Left ventricle myocardium inferior (tissue), 1 donor: Measurements from ENCODE around the gene ZSCAN31. TPM values are rescaled to one million over a fixed set of nuclear protein-coding genes. Genes with fewer than 3 reads are reported as not detected.

Source experiments
- DNase-seq: peaks from one replicate; pipeline ENCODE4 v3.0.0-alpha.2; 2020
- H3K27ac ChIP-seq: fragments of 200-600 bp; replicated peaks from 2 replicates; pipeline ENCODE4 v1.8.0; 2021
- H3K27me3 ChIP-seq: fragments of 200-600 bp; 2 replicates; pipeline ENCODE4 v1.8.0; 2021; ENCODE audit warnings: low read depth
- H3K36me3 ChIP-seq: fragments of 200-600 bp; 2 replicates; pipeline ENCODE4 v1.8.0; 2021
- H3K4me1 ChIP-seq: fragments of 200-600 bp; 2 replicates; pipeline ENCODE4 v1.8.0; 2021
- H3K4me3 ChIP-seq: fragments of 200-600 bp; 2 replicates; pipeline ENCODE4 v1.8.0; 2021; ENCODE audit warnings: mild to moderate bottlenecking, moderate library complexity
- H3K9me3 ChIP-seq: fragments of 200-600 bp; replicated peaks from 2 replicates; pipeline ENCODE4 v1.8.0; 2021
- CTCF ChIP-seq: fragments of 200-600 bp; IDR thresholded peaks from 2 replicates; pipeline ENCODE4 v1.8.0; 2021; ENCODE audit warnings: antibody characterized with exemption, mild to moderate bottlenecking, borderline replicate concordance
- intact Hi-C: fragments of 100-400 bp; cut with micrococcal nuclease; formaldehyde crosslinking; loops from one replicate; pipeline ENCODE4 v1.11.0; 2022
- total RNA-seq: library from RNA; stranded (reverse); fragmentation: NEBNext Ultra II Directional; extraction: Animal tissue kit (Norgen Biotek cat#: 25700); gene quantifications from one replicate; pipeline ENCODE4 v1.2.1, GENCODE V29; 2021
- donor health status: DM: no; HTN: yes; CAD: no; lungs with severe emphysema.

Gene ZSCAN31
- total RNA-seq, 1 donor from 2014 or later, result 8.0 TPM

- H3K36me3 ChIP-seq, result no peaks in the 10 kb centered on the region
Observed at GRCh38 chr6:28347119-28347518, 11.2 kb upstream of the ZSCAN31 start.

GRCh38 chr6:28345201-28345600, 9.3 kb upstream of the ZSCAN31 start:
- no peak overlapping the region for H3K27ac ChIP-seq
- DNase-seq, result no peak
- no peaks in the 10 kb centered on the region for H3K27me3 ChIP-seq
- H3K4me1 ChIP-seq, result peaks cover 10% of the 10 kb centered on the region
- H3K9me3 ChIP-seq, result no peaks in the 10 kb centered on the region
- H3K4me3 ChIP-seq, result no peak overlapping the region
- no peak for TF ChIP-seq CTCF
- intact Hi-C loops, result no loop called here
- no peaks in the 10 kb centered on the region for H3K36me3 ChIP-seq

More at GRCh38 chr6:28347119-28347518, 11.2 kb upstream of the ZSCAN31 start:
- Histone ChIP-seq H3K9me3 (no peaks in the 10 kb centered on the region), H3K4me3 (no peak overlapping the region), H3K4me1 (peaks cover 29% of the 10 kb centered on the region), H3K27me3 (no peaks in the 10 kb centered on the region), H3K27ac (no peak overlapping the region)
- TF ChIP-seq CTCF, result no peak
- DNase-seq, result no peak
- intact Hi-C loops, result no loop called here

DNA sequence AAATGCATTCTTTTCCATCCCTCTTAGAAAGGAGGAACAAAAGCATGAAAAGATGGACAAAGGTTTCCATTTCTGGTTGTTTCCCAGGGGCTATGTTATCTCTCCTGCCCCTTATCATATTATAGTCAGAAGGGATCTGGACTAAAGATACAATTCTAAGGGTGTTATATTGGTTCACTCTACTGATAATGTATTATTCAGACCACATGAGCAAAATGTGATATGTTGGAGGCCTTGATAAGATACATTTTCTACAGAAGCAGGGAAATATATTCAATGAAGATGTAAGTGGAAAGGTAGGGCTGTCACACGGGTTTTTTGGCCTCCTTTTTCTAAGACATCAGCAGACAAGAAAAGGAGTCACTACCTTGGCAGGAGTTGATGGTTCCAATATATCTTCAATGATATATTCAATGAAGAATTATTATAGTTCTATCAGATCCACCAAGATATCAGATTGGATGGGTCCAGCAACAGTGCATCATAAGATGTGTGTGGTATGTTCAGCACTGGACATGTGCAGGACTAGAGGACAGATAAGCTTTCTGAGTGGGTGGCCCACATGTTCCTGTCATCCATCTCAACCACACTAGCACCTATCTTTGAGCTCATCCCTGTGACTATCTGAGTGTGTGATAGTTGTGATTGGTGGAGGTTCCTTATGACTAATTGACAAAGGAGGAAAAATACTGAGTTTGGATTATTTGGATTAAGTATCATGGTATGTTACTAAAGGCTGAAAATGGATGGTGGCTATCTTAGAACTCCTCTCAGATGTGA, 8.1 kb upstream of the ZSCAN31 start:
- Histone ChIP-seq H3K27me3 (no peaks in the 10 kb centered on the region), H3K4me1 (peaks cover under 1% of the 10 kb centered on the region), H3K27ac (no peak overlapping the region), H3K9me3 (no peaks in the 10 kb centered on the region), H3K36me3 (no peaks in the 10 kb centered on the region), H3K4me3 (no peak overlapping the region)
- intact Hi-C loops, result no loop called here
- no peak for DNase-seq
- no peak for TF ChIP-seq CTCF

GRCh38 chr6:28340310-28341095, 4.6 kb upstream of the ZSCAN31 start:
- no peak for DNase-seq
- no peak for TF ChIP-seq CTCF
- Histone ChIP-seq H3K36me3 (no peaks in the 10 kb centered on the region), H3K4me3 (no peak overlapping the region), H3K27ac (no peak overlapping the region), H3K4me1 (peaks cover 18% of the 10 kb centered on the region), H3K27me3 (no peaks in the 10 kb centered on the region), H3K9me3 (no peaks in the 10 kb centered on the region)
- intact Hi-C loops, result no loop called here

GRCh38 chr6:28337121-28337520, 1.2 kb upstream of the ZSCAN31 start:
- no peak for DNase-seq
- H3K9me3 ChIP-seq, result no peaks in the 10 kb centered on the region
- H3K4me3 ChIP-seq, result peak overlapping the region; percentile 82
- H3K4me1 ChIP-seq, result peaks cover 28% of the 10 kb centered on the region
- H3K27me3 ChIP-seq, result no peaks in the 10 kb centered on the region
- peak overlapping the region; percentile 94 for H3K27ac ChIP-seq
- no peaks in the 10 kb centered on the region for H3K36me3 ChIP-seq
- TF ChIP-seq CTCF, result no peak
- intact Hi-C loops, result no loop called here
